ENCODE measurements around the gene ZNF530.
A peak's percentile ranks its signal among the peaks of the same experiment; 100 is the strongest.

The ZNF530 gene

GRCh38 chr19:57633832-57634131 is 34.1 kb downstream of the ZNF530 start:
- no peak for TF ChIP-seq CTCF (conservative IDR thresholded peaks at IDR 0.05; ENCODE audit: low read depth)
- DNase-seq (ENCODE audit: low spot score): no peak
- peak overlapping the region; percentile 71 for H3K27ac ChIP-seq
- CTCF ChIA-PET: interaction anchor here (0.7 kb wide), 2 partner anchors 143 to 522 kb away, joined by 3 to 4 read pairs; no protein-coding TSS in a partner anchor
- POLR2A ChIA-PET (ENCODE audit: low non-redundant PET): no interaction called here

- ChIA-PET POLR2A (ENCODE audit: low non-redundant PET) (no interaction called here), CTCF (no interaction called here)
- TF ChIP-seq CTCF (conservative IDR thresholded peaks at IDR 0.05; ENCODE audit: low read depth): no peak
- no peak for DNase-seq (ENCODE audit: low spot score)
- H3K27ac ChIP-seq: no peak overlapping the region
These were observed 37.7 kb downstream of the ZNF530 start for GRCh38 chr19:57637379-57637778.

- DNase-seq (ENCODE audit: low spot score): no peak
- POLR2A ChIA-PET (ENCODE audit: low non-redundant PET): interaction anchor here (0.7 kb wide), 1 partner anchor 240 kb away, joined by 3 read pairs; no protein-coding TSS in a partner anchor
- TF ChIP-seq CTCF (conservative IDR thresholded peaks at IDR 0.05; ENCODE audit: low read depth): no peak
- no peak overlapping the region for H3K27ac ChIP-seq
- CTCF ChIA-PET: interaction anchor here (1.0 kb wide), 1 partner anchor 36 kb away, joined by 3 read pairs; no protein-coding TSS in a partner anchor
These were observed 42.1 kb downstream of the ZNF530 start for GRCh38 chr19:57641715-57642234.

- no peak for TF ChIP-seq CTCF (conservative IDR thresholded peaks at IDR 0.05; ENCODE audit: low read depth)
- CTCF ChIA-PET: interaction anchor here (0.6 to 1.0 kb wide), 2 partner anchors 23 to 35 kb away, joined by 3 to 4 read pairs; no protein-coding TSS in a partner anchor
- no peak overlapping the region for H3K27ac ChIP-seq
- POLR2A ChIA-PET (ENCODE audit: low non-redundant PET): interaction anchor here (0.7 kb wide), 1 partner anchor 241 kb away, joined by 3 read pairs; no protein-coding TSS in a partner anchor
- DNase-seq (ENCODE audit: low spot score): peak; percentile 36
These were observed 42.8 kb downstream of the ZNF530 start for GRCh38 chr19:57642396-57643046.

- no peak overlapping the region for H3K27ac ChIP-seq
- TF ChIP-seq CTCF (conservative IDR thresholded peaks at IDR 0.05; ENCODE audit: low read depth): no peak
- ChIA-PET POLR2A (ENCODE audit: low non-redundant PET) (no interaction called here), CTCF (no interaction called here)
- DNase-seq (ENCODE audit: low spot score): no peak
These were observed 44.0 kb downstream of the ZNF530 start for GRCh38 chr19:57643734-57644133.

GRCh38 chr19:57648331-57649003 is 48.8 kb downstream of the ZNF530 start:
- no peak for DNase-seq (ENCODE audit: low spot score)
- H3K27ac ChIP-seq: no peak overlapping the region
- ChIA-PET POLR2A (ENCODE audit: low non-redundant PET) (no interaction called here), CTCF (interaction anchor here (0.6 kb wide), 1 partner anchor 1770 kb away, joined by 4 read pairs; no protein-coding TSS in a partner anchor)
- TF ChIP-seq CTCF (conservative IDR thresholded peaks at IDR 0.05; ENCODE audit: low read depth): no peak
